Mesothelial cell of epicardium (in vitro differentiated cells): Measurements from ENCODE around the gene TNN. TPM values are rescaled to one million over a fixed set of nuclear protein-coding genes. Genes with fewer than 3 reads are reported as not detected.
"Not testable (repeated sequence)": the region's sequence is repeated elsewhere in the genome, so short reads cannot be mapped to it uniquely, and the experiment has no call there.

Experiments used
- DNase-seq, 2 experiments: peaks; one replicate each; pipeline ENCODE4 v3.0.0; 2021; ENCODE audit warnings: low spot score in 2 of 2; ENCODE audit not compliant: unreplicated experiment in 2 of 2
- H3K27ac Mint-ChIP-seq: 2 replicates; pipeline ENCODE4 v1.8.0; 2021; ENCODE audit warnings: mixed read lengths
- H3K27me3 Mint-ChIP-seq: 2 replicates; pipeline ENCODE4 v1.8.0; 2021; ENCODE audit warnings: low read depth, mixed read lengths
- H3K36me3 Mint-ChIP-seq: 2 replicates; pipeline ENCODE4 v1.8.0; 2021; ENCODE audit warnings: mixed read lengths
- H3K4me1 Mint-ChIP-seq: 2 replicates; pipeline ENCODE4 v1.8.0; 2021; ENCODE audit warnings: mixed read lengths
- H3K4me3 Mint-ChIP-seq: 2 replicates; pipeline ENCODE4 v1.8.0; 2021; ENCODE audit warnings: mild to moderate bottlenecking, moderate library complexity, mixed read lengths
- H3K9me3 Mint-ChIP-seq: 2 replicates; pipeline ENCODE4 v1.8.0; 2021; ENCODE audit warnings: mixed read lengths
- CTCF ChIP-seq: fragments of 200-600 bp; sonication (generic); IDR thresholded peaks from one replicate; pipeline ENCODE4 v1.5.0; 2021; ENCODE audit warnings: antibody characterized with exemption; ENCODE audit not compliant: unreplicated experiment
- total RNA-seq: library from RNA; stranded (reverse); gene quantifications from 3 replicates; pipeline ENCODE4 v1.2.1, GENCODE V29; 2021

TNN gene
- total RNA-seq, 1 donor from 2014 or later: 2.0 TPM

GRCh38 chr1:175042650-175043049 lies 25.0 kb upstream of the TNN start:
- no peak for TF ChIP-seq CTCF
- H3K27ac Mint-ChIP-seq: no peak overlapping the region
- no peaks in the 10 kb centered on the region for H3K4me1 Mint-ChIP-seq
- DNase-seq: no peak
- H3K4me3 Mint-ChIP-seq: no peak overlapping the region
- peaks cover 16% of the 10 kb centered on the region for H3K9me3 Mint-ChIP-seq
- no peaks in the 10 kb centered on the region for H3K36me3 Mint-ChIP-seq
- no peaks in the 10 kb centered on the region for H3K27me3 Mint-ChIP-seq

GRCh38 chr1:175043824-175044223 lies 23.8 kb upstream of the TNN start:
- no peak for DNase-seq
- no peak for TF ChIP-seq CTCF
- Mint-ChIP-seq H3K9me3 (peaks cover 16% of the 10 kb centered on the region), H3K36me3 (no peaks in the 10 kb centered on the region), H3K4me1 (no peaks in the 10 kb centered on the region), H3K27me3 (peaks cover 4% of the 10 kb centered on the region), H3K4me3 (no peak overlapping the region), H3K27ac (no peak overlapping the region)

GRCh38 chr1:175044591-175044990 lies 23.0 kb upstream of the TNN start:
- H3K9me3 Mint-ChIP-seq: peaks cover 16% of the 10 kb centered on the region
- H3K27ac Mint-ChIP-seq, H3K4me3 Mint-ChIP-seq, H3K4me1 Mint-ChIP-seq, H3K27me3 Mint-ChIP-seq, H3K36me3 Mint-ChIP-seq, DNase-seq: not testable (repeated sequence)

- Mint-ChIP-seq H3K4me3 (no peak overlapping the region), H3K27me3 (peaks cover 13% of the 10 kb centered on the region), H3K4me1 (no peaks in the 10 kb centered on the region), H3K36me3 (no peaks in the 10 kb centered on the region), H3K27ac (no peak overlapping the region), H3K9me3 (peaks cover 16% of the 10 kb centered on the region)
- no peak for TF ChIP-seq CTCF
- no peak for DNase-seq
Observed at GRCh38 chr1:175045097-175045496, 22.5 kb upstream of the TNN start.

GRCh38 chr1:175045519-175045918 lies 22.1 kb upstream of the TNN start:
- Mint-ChIP-seq H3K4me3 (no peak overlapping the region), H3K27me3 (peaks cover 16% of the 10 kb centered on the region), H3K9me3 (peaks cover 16% of the 10 kb centered on the region), H3K36me3 (no peaks in the 10 kb centered on the region), H3K27ac (no peak overlapping the region), H3K4me1 (no peaks in the 10 kb centered on the region)
- DNase-seq: no peak
- no peak for TF ChIP-seq CTCF

GRCh38 chr1:175050992-175051391 lies 16.6 kb upstream of the TNN start:
- Mint-ChIP-seq H3K4me3 (no peak overlapping the region), H3K27ac (no peak overlapping the region), H3K27me3 (peaks cover 24% of the 10 kb centered on the region), H3K36me3 (no peaks in the 10 kb centered on the region), H3K9me3 (peaks cover 7% of the 10 kb centered on the region), H3K4me1 (no peaks in the 10 kb centered on the region)
- TF ChIP-seq CTCF: no peak
- no peak for DNase-seq
